ENCODE results near the gene ARHGAP15.
A peak's percentile ranks its signal among the peaks of the same experiment; 100 is the strongest.

The ARHGAP15 gene

GRCh38 chr2:143473820-143474219, 344.6 kb downstream of the ARHGAP15 start:
- no peak for TF ChIP-seq CTCF (IDR thresholded peaks at IDR 0.05)
- H3K27ac ChIP-seq = peak overlapping the region; percentile 39 to 55
- no peak for DNase-seq (ENCODE audit: low spot score)
- no peak overlapping the region for H3K4me3 ChIP-seq

- no peak for TF ChIP-seq CTCF (IDR thresholded peaks at IDR 0.05)
- no peak for DNase-seq (ENCODE audit: low spot score)
- H3K27ac ChIP-seq = peak overlapping the region in 1 of 2 donors; percentile 77
- no peak overlapping the region for H3K4me3 ChIP-seq
Observed at GRCh38 chr2:143474586-143474985, 345.4 kb downstream of the ARHGAP15 start.

GRCh38 chr2:143475041-143475776, 346.0 kb downstream of the ARHGAP15 start:
- peak overlapping the region; percentile 15 to 77 for H3K27ac ChIP-seq
- peak overlapping the region; percentile 10 for H3K4me3 ChIP-seq
- no peak for DNase-seq (ENCODE audit: low spot score)
- no peak for TF ChIP-seq CTCF (IDR thresholded peaks at IDR 0.05)

GRCh38 chr2:143476336-143477087, 347.3 kb downstream of the ARHGAP15 start:
- DNase-seq (ENCODE audit: low spot score) = no peak
- Histone ChIP-seq H3K27ac (peak overlapping the region in 1 of 2 donors; percentile 6), H3K4me3 (no peak overlapping the region)
- TF ChIP-seq CTCF (IDR thresholded peaks at IDR 0.05) = no peak

- H3K27ac ChIP-seq = peak overlapping the region in 1 of 2 donors; percentile 41
- no peak overlapping the region for H3K4me3 ChIP-seq
- no peak for TF ChIP-seq CTCF (IDR thresholded peaks at IDR 0.05)
- DNase-seq (ENCODE audit: low spot score) = no peak
Observed at GRCh38 chr2:143477714-143478443, 348.7 kb downstream of the ARHGAP15 start.

GRCh38 chr2:143480086-143480485, 350.9 kb downstream of the ARHGAP15 start:
- H3K27ac ChIP-seq = peak overlapping the region; percentile 68 to 87
- H3K4me3 ChIP-seq = no peak overlapping the region
- no peak for DNase-seq (ENCODE audit: low spot score)
- no peak for TF ChIP-seq CTCF (IDR thresholded peaks at IDR 0.05)

All from coronary artery (tissue), 2 donors.